Measurements from ENCODE around the gene ZWILCH. TPM values are rescaled to one million over a fixed set of nuclear protein-coding genes. Genes with fewer than 3 reads are reported as not detected.

Gene ZWILCH
- total and polyA plus RNA-seq, 2 experiments from 2014 or later = 51.0 to 64.1 TPM

- TF ChIP-seq JUNB (IDR thresholded peaks at IDR 0.05; ENCODE audit: unreplicated experiment) = no peak
- no peak for TF ChIP-seq ZNF114 (CRISPR knock-in tag; IDR thresholded peaks at IDR 0.05)
- no peak for TF ChIP-seq EZH2phosphoT487 (IDR thresholded peaks at IDR 0.05; ENCODE audit: unreplicated experiment)
- TF ChIP-seq ETS1 (IDR thresholded peaks at IDR 0.05) = no peak
- TF ChIP-seq NANOG (IDR thresholded peaks at IDR 0.05; ENCODE audit: borderline replicate concordance) = no peak
- TF ChIP-seq CTCF (conservative IDR thresholded peaks at IDR 0.05; ENCODE audit: low read depth in 2 of 2) = no peak
- no peak for TF ChIP-seq STAT1 (IDR thresholded peaks at IDR 0.05; ENCODE audit: unreplicated experiment)
Measured at GRCh38 chr15:66581972-66582537, 76.9 kb downstream of the ZWILCH start (continued).

DNA sequence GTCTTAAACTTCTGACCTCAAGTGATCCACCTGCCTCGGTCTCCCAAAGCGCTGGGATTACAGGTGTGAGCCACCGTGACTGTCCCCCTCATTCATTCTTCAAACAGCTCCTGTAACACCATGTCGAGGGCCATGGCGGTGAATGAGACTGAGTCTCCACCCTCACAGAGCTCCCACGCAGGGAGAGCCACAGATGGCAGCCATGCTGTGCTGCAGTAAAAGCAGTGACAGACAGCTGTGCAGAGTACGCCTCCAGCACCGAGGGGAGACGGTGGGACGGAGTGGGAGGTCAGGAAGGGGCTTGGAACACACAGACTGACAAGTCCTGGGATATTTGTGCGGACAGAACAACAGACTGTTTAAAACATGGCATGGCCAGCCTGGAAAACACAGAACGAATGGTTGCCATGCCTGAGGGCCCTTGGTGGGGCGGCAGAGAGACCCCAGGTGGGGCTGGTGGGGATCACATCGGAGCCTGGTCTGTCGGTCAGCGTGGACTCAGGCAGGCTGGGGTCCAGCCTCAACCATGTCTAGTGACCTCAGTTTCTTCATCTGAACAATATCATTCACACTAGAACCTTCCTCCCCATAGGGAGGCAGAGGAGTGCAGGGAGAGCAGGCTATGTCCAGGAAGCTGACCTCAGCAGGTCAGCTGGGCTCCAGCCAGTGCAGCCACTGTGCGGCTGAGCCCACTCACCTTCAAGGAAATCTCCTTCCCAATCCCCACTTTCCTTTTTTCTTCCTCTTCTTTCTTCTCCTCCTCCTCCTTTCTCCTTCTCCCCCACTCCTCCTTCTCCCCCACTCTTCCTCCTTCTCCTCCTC is 81.2 kb downstream of the ZWILCH start:
- H3K36me3 Mint-ChIP-seq (ENCODE audit: low read depth) = no peaks in the 10 kb centered on the region
- ATAC-seq = no peak
- no peaks in the 10 kb centered on the region for H3K27me3 Mint-ChIP-seq (ENCODE audit: insufficient read depth, low read depth, poor library complexity)
- TF ChIP-seq ETS1 (IDR thresholded peaks at IDR 0.05) (no peak), JUNB (IDR thresholded peaks at IDR 0.05; ENCODE audit: unreplicated experiment) (no peak), ZNF114 (CRISPR knock-in tag; IDR thresholded peaks at IDR 0.05) (no peak), CTCF (conservative IDR thresholded peaks at IDR 0.05; ENCODE audit: low read depth in 2 of 2) (no peak), NANOG (IDR thresholded peaks at IDR 0.05; ENCODE audit: borderline replicate concordance) (no peak), CREB1 (CRISPR knock-in tag; IDR thresholded peaks at IDR 0.05; ENCODE audit: low read depth) (no peak), EZH2 (IDR thresholded peaks at IDR 0.05; ENCODE audit: low read depth, unreplicated experiment) (no peak)

More for the DNA sequence above, 81.2 kb downstream of the ZWILCH start:
- H3K4me1 ChIP-seq (ENCODE audit: insufficient read depth) = peaks cover 7% of the 10 kb centered on the region; the same call in 1 of the 2 replicates
- H3K4me3 ChIP-seq = no peak overlapping the region
- Mint-ChIP-seq H3K4me1 (peaks cover 24% of the 10 kb centered on the region), H3K4me3 (no peak overlapping the region), H3K27ac (no peak overlapping the region), H3K9me3 (no peaks in the 10 kb centered on the region)
- no peaks in the 10 kb centered on the region for H3K27me3 ChIP-seq (ENCODE audit: insufficient read depth)
- no peak for DNase-seq (ENCODE audit: low spot score)
- no peaks in the 10 kb centered on the region for H3F3A ChIP-seq (replicated peaks; ENCODE audit: low read depth)
- H3K27ac ChIP-seq (ENCODE audit: low read depth) = no peak overlapping the region
- H3K4me2 ChIP-seq = no peak overlapping the region
- peak overlapping the region; percentile 56 for H2AFZ ChIP-seq
- no peaks in the 10 kb centered on the region for H4K20me1 ChIP-seq (replicated peaks; ENCODE audit: insufficient read depth)
- 0 out of 2 replicates have a peak, but pooled peaks cover 4% of the 10 kb centered on the region for H3K9me2 ChIP-seq (ENCODE audit: insufficient read depth)
- no peaks in the 10 kb centered on the region for H3K79me2 ChIP-seq (replicated peaks; ENCODE audit: insufficient read depth)
- no peaks in the 10 kb centered on the region for H3K36me3 ChIP-seq (ENCODE audit: insufficient read depth)

Data from GM23338 (cell line).